DMS 273 treated with DMSO at 0.1 percent for 48 hours (cell line): ENCODE data around the gene ARMC5.

Experiments
- DNase-seq: peaks from one replicate; lab custom pipeline; 2025; lab: John Stamatoyannopoulos, UW

ARMC5 gene

DNA sequence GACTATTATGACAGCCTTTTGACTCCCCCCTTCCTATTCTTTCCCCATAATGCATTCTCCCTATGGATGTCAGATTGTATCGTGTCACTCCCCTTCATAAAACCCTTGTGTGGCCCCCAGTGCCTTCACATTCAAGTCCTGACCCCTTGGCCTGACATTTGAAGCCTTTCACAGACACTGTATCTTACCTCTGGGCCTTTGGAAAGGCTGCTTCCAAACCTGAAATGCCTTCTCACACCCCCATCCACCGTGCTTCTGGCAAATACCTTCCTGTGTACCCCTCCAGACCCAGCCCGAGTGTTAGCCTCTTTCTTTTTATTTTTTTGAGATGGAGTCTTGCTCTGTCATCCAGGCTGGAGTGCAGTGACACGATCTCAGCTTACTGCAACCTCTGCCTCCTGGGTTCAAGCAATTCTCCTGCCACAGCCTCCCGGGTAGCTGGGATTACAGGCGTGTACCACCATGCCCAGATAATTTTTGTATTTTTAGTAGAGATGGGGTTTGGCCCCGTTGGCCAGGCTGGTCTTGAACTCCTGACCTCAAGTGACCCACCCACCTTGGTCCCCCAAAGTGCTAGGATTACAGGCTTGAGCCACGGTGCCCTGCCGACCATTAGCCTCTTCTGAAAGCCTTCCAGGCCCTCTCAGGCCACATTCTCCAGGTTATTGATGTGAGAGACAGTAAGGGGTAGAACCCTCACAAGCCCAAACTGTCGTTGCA, 2.1 kb downstream of the ARMC5 start:
- DNase-seq, result no peak

DNA sequence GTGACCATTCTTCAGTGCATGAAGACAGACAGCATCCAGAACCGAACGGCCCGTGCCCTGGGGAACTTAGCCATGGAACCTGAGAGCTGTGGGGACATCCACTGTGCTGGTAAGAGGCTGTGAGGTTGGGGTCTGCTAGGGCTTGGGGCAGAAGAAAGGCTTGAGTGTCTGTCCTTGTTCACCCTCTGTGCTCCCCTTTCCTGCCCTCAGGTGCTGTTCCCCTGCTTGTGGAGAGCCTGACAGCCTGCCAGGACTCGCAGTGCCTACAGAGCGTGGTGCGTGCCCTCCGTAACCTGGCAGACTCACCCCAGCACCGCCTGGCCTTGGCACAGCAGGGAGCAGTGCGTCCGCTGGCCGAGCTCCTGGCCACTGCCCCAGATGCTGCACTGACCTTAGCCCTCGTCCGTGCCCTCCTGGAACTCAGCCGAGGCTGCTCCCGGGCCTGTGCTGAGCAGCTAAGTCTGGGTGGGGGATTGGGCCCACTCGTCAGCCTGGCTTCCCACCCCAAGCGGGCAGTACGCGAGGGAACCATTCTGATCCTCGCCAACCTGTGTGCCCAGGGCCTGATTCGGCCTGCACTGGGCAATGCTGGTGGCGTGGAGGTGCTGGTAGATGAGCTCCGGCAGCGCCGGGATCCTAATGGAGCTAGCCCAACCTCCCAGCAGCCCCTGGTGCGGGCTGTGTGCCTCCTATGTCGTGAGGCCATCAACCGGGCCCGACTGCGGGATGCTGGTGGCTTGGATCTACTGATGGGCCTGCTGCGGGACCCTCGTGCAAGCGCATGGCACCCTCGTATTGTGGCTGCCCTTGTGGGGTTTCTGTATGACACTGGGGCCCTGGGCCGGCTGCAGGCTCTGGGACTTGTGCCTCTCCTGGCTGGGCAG, 2.9 kb downstream of the ARMC5 start:
- DNase-seq, result no peak

DNA sequence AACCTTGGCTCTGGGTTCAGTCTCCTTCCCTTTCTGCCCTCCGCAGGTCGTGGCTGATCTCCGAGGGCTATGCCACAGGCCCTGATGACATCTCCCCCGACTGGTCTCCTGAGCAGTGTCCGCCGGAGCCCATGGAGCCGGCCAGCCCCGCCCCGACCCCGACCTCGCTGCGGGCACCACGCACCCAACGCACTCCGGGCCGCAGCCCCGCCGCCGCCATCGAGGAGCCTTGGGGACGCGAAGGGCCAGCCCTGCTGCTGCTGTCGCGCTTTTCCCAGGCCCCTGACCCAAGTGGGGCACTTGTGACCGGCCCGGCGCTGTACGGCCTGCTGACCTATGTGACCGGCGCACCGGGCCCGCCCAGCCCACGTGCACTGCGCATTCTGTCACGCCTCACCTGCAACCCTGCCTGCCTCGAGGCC, 5.1 kb downstream of the ARMC5 start:
- no peak for DNase-seq

GRCh38 chr16:31464781-31465260, 5.5 kb downstream of the ARMC5 start:
- DNase-seq, result no peak

GRCh38 chr16:31465788-31466370, 6.6 kb downstream of the ARMC5 start:
- no peak for DNase-seq

GRCh38 chr16:31466381-31466841, 7.1 kb downstream of the ARMC5 start:
- DNase-seq, result no peak

GRCh38 chr16:31467151-31467773, 8.0 kb downstream of the ARMC5 start:
- no peak for DNase-seq

DNA sequence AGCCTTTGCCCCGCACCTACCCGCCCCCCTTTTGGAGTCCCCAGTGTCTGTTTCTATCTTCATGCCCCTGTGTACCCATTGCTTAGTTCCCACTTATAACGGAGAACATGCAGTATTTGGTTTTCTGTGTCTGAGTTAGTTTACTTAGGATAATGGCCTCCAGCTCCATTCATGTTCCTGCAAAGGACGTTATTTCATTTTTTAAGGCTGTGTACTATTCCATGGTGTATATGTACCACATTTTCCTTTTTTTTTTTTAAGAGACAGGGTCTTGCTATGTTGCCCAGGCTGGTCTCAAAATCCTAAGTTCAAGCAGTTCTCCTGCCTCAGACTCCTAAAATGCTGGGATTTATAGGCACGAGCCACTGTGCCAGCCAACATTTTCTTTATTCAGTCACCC, 8.6 kb downstream of the ARMC5 start:
- no peak for DNase-seq

DNA sequence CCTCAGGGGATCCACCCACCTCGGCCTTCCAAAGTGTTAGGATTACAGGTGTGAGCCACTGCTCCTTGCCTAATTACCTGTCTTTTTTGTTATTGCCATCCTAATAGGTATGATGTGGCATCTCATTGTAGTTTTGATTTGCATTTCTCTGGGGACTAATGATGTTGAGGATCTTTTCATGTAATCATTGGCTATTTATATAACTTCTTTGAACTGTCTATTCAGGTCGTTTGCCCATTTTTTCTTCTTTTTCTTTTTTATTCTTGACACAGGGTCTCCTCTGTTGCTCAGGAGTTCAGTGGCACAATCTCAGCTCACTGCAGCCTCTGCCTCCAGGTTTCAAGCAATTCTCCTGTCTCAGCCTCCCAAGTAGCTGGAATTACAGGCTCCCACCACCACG, 11.3 kb downstream of the ARMC5 start:
- no peak for DNase-seq

DNA sequence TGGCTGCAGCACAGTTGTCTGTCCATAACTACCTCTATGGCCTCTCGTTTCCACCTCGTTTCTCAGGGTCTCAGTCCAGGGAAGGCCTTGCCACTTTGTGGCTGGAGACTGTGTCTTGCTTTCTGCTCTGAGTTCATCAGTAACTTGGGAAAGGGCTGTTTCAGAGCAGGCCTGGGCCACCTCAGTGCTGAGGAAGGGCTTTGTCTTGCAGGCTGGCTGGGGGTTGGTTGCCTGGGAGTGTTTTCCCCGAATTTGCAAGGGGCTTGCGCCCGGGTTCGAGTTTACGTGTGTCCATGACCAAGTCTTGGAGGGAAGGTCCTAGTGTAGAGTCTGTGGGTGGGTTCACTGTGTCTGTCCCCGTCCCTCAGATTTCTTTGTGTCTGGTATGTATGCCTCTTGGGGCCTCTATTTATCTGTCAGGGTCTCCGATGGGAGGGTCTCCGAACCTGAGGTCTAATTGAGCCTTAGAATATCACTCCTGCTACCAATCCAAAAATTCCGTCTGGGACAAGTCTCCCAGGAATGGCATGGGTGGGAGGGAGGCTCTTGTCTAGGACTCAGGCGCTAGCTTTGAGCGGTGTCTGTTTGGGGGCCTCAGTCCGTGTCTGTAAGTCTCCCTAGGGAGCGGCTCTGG, 12.1 kb downstream of the ARMC5 start:
- DNase-seq, result no peak

DNA sequence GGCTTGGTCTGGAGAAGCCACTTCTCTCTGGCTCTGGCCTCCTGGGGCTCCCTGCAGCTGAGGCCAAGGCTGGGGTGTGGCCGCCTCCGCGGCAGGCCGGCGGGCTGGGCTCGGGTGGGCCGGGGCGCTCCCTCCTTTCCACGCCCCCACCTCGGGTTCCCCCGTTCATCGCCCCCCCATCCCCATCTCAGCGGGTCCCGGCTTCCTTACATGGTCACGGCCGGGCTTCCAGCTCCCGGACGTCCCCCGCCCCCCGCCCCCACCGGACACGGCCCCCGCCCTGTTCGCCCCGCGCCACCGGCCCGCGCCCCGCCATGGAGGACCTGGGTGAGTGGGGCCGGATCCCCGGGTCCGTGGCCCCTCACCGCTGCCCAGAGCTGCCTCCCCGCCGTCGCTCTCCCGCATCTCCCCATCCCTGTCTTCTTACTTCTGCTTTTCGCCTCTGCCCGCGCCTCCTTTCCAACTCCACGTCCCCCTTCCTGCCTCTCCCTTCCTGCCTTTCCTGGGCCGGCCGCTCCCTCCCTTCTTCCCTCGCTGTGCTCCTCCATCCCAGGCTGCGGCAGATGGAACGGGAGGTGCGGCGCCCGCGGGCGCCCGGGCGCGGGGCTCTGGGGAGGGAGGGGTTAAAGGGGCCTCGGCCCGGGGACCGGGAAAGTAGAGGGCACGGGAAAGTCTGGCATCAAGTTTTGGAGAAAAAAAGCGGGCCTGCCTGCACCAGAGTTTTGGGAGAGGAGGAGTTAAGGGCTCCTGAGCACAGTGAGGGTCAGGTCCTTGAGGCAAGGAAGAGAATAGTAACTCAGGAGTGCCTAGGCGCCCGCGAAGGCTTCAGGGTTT, 12.8 kb downstream of the ARMC5 start, which contains the start of gene TGFB1I1:
TGFB1I1 (plus strand) TSS at position 278 of the 834 bp plus-strand sequence; CDS start at position 315, 37 bp downstream.
- no peak for DNase-seq

DNA sequence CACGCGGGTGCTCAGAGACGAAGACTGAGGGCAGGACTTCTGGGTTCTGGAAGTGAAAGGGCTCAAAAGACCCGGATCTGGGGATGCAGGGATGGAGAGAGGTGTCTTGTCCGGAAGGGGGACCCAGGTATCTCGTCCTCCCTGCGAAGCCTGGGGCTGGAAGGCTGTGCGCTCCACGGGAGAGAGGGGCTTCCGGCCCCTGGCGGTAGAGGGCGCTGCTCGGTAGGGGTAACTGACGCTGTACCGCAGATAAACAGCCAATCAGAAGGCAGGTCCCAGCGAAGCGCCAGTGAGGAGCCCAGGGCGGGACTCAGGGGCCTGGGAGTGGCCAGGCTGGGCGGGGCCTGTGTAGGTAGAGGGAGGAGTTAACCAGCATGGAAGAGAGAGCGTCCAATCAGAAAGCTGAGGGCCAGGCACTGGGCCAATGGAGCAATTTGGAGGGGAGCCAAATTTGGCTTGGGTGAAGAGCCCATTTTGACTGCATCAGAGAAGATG, 13.5 kb downstream of the ARMC5 start:
- no peak for DNase-seq

- DNase-seq, result no peak
These were observed 14.1 kb downstream of the ARMC5 start for GRCh38 chr16:31473264-31473984.

DNA sequence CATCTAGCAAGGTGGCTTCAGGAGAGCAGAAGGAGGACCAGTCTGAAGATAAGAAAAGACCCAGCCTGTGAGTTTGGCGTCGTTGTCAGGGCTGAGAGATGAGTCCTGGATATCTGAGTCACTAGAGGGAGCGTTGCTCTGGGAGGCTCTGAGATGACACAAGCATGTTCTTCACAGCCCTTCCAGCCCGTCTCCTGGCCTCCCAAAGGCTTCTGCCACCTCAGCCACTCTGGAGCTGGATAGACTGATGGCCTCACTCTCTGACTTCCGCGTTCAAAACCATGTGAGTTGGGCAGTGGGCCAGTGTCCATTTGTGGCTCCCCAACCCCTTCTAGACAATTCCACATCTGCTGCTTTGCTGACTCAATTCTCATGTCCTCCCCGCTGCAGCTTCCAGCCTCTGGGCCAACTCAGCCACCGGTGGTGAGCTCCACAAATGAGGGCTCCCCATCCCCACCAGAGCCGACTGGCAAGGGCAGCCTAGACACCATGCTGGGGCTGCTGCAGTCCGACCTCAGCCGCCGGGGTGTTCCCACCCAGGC, 14.9 kb downstream of the ARMC5 start:
- no peak for DNase-seq

DNA sequence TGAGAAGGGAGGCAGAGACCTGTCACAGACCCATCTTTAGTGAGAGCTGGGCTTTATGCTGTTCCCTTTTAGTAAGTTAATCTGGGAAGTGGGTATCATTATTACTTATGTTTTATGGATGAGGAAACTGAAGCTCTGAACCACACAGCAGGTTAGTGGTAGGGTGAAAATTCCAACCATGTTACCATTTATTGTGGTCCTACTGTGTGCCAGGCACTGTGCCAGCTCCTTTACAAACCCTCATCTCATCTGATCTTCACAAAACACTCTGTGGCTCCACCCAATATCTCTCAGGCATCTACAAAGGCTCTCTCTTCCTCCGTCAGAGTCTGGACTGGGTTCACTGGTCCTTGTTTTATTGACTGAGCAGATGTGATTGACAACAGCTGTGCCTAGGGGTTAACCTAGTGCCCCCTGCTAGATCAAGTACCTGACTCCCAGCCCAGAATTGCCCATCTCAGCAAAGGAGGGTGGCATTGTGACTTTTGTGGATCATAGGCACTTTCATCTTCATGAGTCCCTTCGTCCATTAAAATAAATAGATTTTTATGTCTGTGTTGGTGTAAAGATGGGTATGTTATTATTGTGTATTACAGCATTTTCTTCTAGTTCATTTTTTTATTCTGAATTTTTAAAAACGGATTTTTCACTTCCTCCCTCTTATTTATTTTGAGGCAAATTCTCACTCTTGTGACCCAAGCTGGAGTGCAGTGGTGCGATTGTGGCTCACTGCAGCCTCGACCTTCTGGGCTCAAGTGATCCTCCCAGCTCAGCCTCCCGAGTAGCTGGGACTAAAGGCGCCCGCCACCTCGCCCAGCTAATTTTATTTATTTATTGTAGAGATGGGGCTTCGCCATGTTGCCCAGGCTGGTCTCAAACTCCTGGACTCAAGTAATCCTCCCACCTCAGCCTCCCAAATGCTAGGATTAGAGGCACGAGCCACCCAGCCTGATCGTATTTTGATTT, 15.8 kb downstream of the ARMC5 start:
- DNase-seq, result no peak

DNA sequence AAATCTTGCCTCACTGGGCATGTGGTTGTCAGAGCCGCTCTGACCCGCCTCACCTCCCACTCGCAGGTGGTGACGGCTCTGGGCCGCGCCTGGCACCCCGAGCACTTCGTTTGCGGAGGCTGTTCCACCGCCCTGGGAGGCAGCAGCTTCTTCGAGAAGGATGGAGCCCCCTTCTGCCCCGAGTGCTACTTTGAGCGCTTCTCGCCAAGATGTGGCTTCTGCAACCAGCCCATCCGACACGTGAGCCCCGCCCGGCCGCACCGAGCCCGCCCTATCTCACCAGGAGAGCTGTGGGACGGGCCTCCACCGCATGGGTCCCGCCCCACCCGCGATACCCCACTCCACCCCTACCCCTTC, 16.6 kb downstream of the ARMC5 start:
- DNase-seq, result no peak

GRCh38 chr16:31476303-31477219, 17.3 kb downstream of the ARMC5 start:
- no peak for DNase-seq
